NCI-H345 treated with DMSO at 0.1 percent for 48 hours (cell line): ENCODE data around the gene MYF5.
"Not testable (repeated sequence)": the region's sequence is repeated elsewhere in the genome, so short reads cannot be mapped to it uniquely, and the experiment has no call there.

Experiments
- DNase-seq: peaks from one replicate; lab custom pipeline; 2025; ENCODE audit not compliant: unreplicated experiment; lab: John Stamatoyannopoulos, UW

The MYF5 gene

DNA sequence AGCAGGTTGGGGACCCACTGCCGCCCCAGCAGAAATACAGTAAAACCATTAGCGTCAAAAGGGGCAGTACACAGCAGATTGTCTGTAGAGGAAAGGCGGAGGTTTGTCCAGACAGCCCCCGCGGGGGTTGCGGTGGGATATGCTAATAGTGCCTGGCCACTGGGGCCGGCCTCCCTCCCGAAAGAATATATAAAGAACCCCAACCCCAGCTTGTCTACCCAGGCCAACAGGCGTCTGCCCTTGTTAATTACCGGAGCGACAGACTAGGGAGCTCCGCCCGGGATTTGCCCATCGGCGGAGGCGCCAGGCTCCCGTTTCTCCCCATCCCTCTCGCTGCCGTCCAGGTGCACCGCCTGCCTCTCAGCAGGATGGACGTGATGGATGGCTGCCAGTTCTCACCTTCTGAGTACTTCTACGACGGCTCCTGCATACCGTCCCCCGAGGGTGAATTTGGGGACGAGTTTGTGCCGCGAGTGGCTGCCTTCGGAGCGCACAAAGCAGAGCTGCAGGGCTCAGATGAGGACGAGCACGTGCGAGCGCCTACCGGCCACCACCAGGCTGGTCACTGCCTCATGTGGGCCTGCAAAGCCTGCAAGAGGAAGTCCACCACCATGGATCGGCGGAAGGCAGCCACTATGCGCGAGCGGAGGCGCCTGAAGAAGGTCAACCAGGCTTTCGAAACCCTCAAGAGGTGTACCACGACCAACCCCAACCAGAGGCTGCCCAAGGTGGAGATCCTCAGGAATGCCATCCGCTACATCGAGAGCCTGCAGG lies at the start of gene MYF5:
TSS of gene MYF5 (plus strand) at position 217 of the 774 bp plus-strand sequence. CDS start at position 369, 152 bp downstream.
- no peak for DNase-seq

GRCh38 chr12:80670214-80670613 lies 46.5 kb upstream of the MYF5 start:
- DNase-seq, result no peak

- DNase-seq, result not testable (repeated sequence)
Observed at GRCh38 chr12:80676042-80676636, 40.6 kb upstream of the MYF5 start.

DNA sequence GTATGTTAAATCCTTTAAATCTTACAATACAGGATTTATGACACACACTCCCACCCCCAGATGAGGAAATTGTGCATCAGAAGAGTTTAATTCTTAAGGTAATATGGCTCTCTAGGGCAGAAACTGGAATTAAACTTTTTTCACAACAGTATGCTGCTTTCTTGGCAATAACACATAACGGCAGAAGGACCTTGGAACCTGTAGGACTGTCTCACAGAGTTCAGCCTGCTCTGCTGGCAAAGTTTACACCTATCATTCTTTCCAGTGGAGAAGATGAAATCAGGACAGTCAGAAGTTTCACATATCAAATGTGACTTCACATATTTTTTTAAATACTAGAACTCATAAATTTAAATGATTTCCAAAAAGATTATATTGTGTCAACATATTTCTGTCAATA lies 39.9 kb upstream of the MYF5 start:
- DNase-seq, result no peak

DNA sequence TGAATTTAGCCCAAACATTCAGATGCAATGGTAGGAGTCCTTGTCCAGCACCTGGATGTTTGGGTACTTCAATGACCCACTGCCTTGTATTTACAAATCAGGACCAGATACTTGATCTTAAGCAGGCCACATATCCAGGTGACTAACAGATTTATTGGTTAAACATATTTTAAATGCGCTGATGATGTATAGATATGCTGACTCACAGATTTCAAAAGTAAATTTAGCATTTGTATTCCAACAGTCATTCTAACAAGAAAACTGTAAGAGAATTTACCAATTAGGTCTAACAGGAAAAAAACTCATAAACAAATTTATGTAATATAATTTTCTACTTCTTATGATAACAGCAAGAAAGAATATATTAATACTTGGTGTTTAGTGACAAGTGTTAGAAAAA lies 38.7 kb upstream of the MYF5 start:
- no peak for DNase-seq

DNA sequence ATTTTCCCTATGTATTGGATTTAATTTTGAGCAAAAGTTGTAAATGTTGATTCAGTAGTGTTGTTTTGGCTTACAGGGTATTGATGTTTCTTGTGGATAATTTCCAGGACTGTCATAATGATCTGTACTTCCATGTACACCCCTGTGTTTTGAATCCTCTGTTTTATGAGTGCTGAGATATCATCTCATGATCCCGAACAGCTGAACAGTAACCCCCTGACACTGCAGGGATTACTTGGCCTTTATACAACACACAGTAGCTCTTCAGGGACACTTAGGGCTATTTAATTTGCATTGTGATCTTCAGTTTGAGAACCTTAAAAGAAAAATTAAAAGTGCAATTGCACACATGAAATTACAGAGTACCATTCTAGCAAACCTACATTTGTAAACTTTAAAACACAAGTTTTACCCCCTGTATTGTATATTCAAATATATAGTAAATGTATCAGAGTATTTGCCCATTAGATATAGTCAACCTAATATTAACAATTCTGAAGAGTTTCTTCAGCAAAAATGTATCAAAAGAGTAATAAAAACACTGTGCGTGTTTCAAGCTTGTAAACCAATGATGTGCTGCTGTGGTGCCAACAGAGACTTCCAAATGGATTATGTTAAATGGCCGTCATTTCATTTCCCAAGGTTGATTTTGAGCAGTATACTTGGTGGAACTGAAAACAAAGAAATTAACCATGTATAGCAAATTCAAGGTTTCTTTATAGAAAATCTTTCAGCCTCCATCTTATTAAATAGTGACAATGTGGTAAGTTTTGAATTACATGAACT lies 37.2 kb upstream of the MYF5 start:
- DNase-seq, result no peak

DNA sequence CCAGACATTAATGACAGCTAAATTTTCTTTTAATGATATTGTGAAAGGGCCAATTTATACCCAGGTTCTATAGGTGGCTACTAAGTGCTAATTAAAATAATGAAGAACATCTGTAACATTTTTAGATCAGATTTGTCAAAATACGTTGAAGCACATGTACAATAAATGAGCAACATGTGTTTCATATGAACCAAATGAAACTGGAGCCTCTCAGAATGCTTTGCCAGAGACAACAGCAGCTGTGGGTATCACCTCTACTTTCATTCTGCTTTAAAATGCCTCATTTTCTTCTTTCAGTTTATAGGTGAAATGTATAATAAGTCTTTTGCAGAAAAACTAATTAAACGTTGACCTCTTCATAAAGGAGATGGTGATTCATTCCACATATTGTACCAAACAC lies 35.4 kb upstream of the MYF5 start:
- no peak for DNase-seq

DNA sequence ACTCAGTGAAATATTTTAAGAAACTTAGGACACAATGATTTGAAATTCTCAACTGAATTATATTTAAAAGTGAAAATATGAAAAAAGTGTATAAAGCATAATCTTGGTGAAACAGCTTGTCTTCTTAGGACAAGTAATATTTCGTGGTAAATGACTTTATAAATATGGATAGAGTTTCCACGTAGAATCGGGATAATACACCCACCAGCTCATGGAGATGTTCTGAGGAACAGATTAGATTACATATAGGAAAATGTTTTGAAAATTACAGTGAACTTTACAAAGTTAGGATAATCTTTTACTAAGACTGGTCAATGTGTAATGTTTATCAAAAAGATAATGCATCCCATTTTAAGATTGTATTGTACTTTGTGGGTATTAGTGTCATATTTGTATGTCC lies 34.9 kb upstream of the MYF5 start:
- no peak for DNase-seq

DNA sequence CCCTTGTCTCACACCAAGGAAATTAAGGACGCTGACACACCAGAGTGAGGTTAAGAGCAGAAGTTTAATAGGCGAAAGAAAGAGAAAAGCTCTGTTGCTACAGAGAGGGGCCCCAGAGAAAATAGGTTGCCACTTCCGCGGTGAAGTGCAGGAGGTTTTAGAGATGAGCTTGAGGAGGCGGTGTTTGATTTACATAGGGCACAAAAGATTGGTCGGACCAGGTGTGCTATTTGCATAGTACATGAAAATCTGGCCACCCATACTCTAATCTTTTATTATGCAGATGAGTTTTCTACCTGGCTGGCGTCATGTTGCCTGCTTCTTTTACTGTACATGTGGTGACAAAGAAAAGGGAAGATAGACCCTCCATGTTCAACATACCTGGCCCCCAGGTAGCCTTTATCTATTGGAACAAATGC lies 32.6 kb upstream of the MYF5 start:
- no peak for DNase-seq

DNA sequence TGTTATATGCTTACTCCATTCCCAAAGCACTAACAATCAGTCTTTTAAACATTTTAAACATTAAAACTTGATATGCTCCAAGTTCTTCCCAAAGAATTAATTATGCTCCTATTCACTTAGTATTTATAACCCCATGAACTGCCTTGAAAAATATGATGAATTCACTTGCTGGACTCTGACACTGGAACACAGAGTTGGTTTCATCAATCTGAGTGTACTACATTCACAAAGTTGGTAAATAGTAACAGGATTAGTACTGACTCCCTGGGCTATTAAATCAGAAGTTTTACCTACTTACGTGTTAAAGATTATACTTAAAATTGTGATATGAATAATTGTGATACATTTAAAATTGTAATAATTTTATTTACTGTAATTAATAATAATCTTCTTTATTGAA lies 26.6 kb upstream of the MYF5 start:
- no peak for DNase-seq

DNA sequence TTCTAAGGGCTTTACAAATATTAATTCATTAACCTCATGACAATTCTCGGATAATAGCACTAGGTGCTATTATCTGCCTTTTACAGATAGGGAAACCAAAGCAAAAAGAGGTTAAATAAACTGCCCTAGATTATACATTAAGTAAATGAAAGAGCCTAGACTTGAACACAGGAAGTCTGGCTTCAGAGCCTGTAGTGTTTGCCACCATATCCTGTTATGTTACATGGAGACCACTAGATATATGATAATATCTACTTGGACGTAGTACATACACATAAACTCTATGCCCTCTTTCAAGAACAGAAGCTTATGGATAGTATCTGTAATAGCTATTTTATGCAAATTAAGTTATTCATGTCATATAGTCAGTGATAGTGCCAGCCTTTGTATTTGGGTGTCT lies 26.2 kb upstream of the MYF5 start:
- no peak for DNase-seq

GRCh38 chr12:80692114-80692513 lies 24.6 kb upstream of the MYF5 start:
- DNase-seq, result no peak

GRCh38 chr12:80697270-80697887 lies 19.3 kb upstream of the MYF5 start:
- DNase-seq, result no peak

- DNase-seq, result no peak
Observed at GRCh38 chr12:80698256-80698655, 18.5 kb upstream of the MYF5 start.

DNA sequence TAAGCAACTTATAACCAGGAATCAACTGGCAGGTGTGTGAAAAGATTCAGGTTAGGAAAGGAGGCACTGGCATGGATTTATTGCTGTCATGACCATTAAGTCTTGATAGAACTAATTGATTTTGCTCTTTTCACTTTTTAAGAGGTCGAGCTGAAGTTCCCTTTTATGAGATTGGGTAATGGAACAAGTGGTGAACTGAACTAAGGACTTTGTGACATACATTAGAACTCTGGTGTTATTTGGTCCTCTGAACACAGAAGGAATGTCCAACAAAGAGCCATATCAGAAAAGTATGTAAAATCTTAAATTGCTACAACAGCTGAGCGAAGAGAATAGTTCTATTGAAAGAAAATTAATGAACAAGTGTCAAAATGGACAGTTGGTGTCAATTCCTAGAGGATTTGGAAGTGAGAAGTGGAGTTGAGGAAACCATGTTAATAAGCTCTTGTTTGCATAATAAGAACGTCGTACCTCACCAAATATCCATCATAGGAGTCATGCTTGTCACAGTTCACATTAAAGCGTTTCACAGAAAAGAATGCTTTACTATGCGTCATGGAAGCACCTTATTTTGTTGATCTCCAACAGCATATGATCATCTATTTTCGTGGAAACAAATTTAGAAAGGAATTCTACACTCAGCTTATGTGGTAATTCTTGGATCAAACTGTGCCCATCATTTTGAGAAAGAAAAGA lies 17.7 kb upstream of the MYF5 start:
- no peak for DNase-seq

- no peak for DNase-seq
Observed at GRCh38 chr12:80700327-80700726, 16.4 kb upstream of the MYF5 start.

DNA sequence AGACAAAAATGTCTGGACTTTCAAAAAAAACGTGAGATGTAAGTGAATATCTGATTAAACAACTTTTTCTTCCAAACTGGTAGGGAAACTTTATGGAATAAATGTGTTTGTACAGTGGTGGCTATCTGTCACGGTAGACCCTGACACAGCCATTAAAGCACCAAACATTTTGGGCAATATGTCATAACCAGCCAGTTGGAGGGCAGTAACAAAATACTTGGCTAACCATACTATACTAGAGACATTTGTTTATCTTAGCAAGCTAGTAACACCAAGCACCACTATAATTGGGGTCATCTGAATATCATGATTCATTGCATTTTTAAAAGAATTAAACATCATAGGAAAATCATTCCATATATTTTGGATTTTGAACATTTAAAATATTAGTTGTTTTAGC lies 15.3 kb upstream of the MYF5 start:
- DNase-seq, result no peak

GRCh38 chr12:80702889-80703805 lies 13.6 kb upstream of the MYF5 start:
- DNase-seq, result no peak

- no peak for DNase-seq
Observed at GRCh38 chr12:80704420-80704819, 12.3 kb upstream of the MYF5 start.
